PC-3 (cell line): ENCODE results near the gene FOXK1.

Source experiments
- CTCF ChIP-seq: fragments of 300-600 bp; sonication (generic); conservative IDR thresholded peaks from 2 replicates; pipeline ENCODE4 v1.5.1; 2017; ENCODE audit warnings: antibody characterized with exemption, low read depth, mild to moderate bottlenecking, low read length
- EZH2 ChIP-seq: fragments of 300-600 bp; sonication (generic); IDR thresholded peaks from one replicate; pipeline ENCODE4 v1.6.1; 2017; ENCODE audit warnings: antibody characterized with exemption, mild to moderate bottlenecking, low read length; ENCODE audit not compliant: unreplicated experiment
- EZH2phosphoT487 ChIP-seq: fragments of 300-600 bp; sonication (generic); IDR thresholded peaks from 2 replicates; pipeline ENCODE4 v1.6.1; 2018; ENCODE audit warnings: mild to moderate bottlenecking, antibody characterized with exemption, low read length, borderline replicate concordance

- no peak for TF ChIP-seq CTCF
- no peak for TF ChIP-seq EZH2phosphoT487
- no peak for TF ChIP-seq EZH2
Measured at GRCh38 chr7:4748231-4748681, 66.2 kb downstream of the FOXK1 start.
